Measurements from ENCODE around the gene NTM. TPM values are rescaled to one million over a fixed set of nuclear protein-coding genes. Genes with fewer than 3 reads are reported as not detected.
A peak's percentile ranks its signal among the peaks of the same experiment; 100 is the strongest.

Gene NTM
- polyA plus RNA-seq, 1 donor from 2014 or later, result 39.4 TPM

DNA sequence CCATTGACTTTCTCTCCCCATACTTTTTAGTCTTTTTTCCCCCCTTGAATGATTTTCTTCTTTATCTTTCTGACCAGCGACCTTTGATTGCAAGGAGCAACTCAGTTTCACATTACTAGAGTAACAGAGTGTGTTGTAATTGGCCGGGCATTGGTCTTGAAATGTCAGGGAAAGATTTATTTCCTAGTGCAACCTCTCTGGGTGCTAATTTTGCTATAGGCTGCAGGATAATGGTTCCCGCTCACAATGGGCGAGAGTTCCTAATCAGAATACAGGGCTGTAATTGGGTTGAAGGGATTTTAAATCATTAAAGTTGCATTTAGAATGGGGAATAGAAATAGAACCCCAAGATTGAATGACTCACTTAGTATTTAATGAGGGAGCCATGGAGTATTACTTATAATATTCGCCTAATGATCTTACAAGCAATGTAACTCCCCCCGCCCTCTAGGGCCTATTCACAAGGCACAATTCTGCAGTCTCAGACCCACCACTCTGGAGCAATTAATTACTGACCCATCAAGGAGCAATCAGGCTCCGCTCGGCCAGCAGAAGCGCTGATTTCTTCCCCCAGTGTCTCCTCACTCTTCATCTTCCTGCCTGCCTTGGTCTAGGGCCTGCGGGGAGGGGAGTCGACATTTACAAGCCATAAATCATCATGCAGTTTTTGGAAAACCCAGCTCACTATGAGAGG is 725.9 kb downstream of the NTM start:
- Histone ChIP-seq H3K9me3 (ENCODE audit: low read length) (no peaks in the 10 kb centered on the region), H3K9me2 (ENCODE audit: insufficient read depth, low read length) (no peaks in the 10 kb centered on the region), H3K79me2 (replicated peaks; ENCODE audit: insufficient read depth, low read length) (no peaks in the 10 kb centered on the region), H3K36me3 (ENCODE audit: insufficient read depth, low read length) (no peaks in the 10 kb centered on the region), H3F3A (ENCODE audit: insufficient read depth, low read length, poor library complexity, severe bottlenecking) (no peaks in the 10 kb centered on the region), H3K9ac (ENCODE audit: low read length) (no peak overlapping the region), H3K4me2 (ENCODE audit: low read length) (no peak overlapping the region), H3K4me3 (ENCODE audit: low read length) (no peak overlapping the region), H2AFZ (ENCODE audit: low read depth, low read length) (no peak overlapping the region), H3K27ac (ENCODE audit: low read length) (no peak overlapping the region), H4K20me1 (ENCODE audit: insufficient read depth) (no peaks in the 10 kb centered on the region), H3K27me3 (ENCODE audit: insufficient read depth, low read depth, low read length) (no peaks in the 10 kb centered on the region)
- TF ChIP-seq SMC3 (conservative IDR thresholded peaks at IDR 0.05; ENCODE audit: poor library complexity) (no peak), RAD21 (conservative IDR thresholded peaks at IDR 0.05) (no peak), MXI1 (conservative IDR thresholded peaks at IDR 0.05; ENCODE audit: poor library complexity, severe bottlenecking) (no peak), EZH2 (IDR thresholded peaks at IDR 0.05; ENCODE audit: borderline replicate concordance, insufficient read depth, low read length, poor library complexity, severe bottlenecking) (no peak), EP300 (conservative IDR thresholded peaks at IDR 0.05; ENCODE audit: poor library complexity, severe bottlenecking) (no peak), POLR2AphosphoS5 (IDR thresholded peaks at IDR 0.05) (no peak), TAF1 (IDR thresholded peaks at IDR 0.05; ENCODE audit: low read depth) (no peak)
- TF ChIP-seq, protein P1, sequence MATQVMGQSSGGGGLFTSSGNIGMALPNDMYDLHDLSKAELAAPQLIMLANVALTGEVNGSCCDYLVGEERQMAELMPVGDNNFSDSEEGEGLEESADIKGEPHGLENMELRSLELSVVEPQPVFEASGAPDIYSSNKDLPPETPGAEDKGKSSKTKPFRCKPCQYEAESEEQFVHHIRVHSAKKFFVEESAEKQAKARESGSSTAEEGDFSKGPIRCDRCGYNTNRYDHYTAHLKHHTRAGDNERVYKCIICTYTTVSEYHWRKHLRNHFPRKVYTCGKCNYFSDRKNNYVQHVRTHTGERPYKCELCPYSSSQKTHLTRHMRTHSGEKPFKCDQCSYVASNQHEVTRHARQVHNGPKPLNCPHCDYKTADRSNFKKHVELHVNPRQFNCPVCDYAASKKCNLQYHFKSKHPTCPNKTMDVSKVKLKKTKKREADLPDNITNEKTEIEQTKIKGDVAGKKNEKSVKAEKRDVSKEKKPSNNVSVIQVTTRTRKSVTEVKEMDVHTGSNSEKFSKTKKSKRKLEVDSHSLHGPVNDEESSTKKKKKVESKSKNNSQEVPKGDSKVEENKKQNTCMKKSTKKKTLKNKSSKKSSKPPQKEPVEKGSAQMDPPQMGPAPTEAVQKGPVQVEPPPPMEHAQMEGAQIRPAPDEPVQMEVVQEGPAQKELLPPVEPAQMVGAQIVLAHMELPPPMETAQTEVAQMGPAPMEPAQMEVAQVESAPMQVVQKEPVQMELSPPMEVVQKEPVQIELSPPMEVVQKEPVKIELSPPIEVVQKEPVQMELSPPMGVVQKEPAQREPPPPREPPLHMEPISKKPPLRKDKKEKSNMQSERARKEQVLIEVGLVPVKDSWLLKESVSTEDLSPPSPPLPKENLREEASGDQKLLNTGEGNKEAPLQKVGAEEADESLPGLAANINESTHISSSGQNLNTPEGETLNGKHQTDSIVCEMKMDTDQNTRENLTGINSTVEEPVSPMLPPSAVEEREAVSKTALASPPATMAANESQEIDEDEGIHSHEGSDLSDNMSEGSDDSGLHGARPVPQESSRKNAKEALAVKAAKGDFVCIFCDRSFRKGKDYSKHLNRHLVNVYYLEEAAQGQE (IDR thresholded peaks at IDR 0.05; ENCODE audit: borderline replicate concordance), result no peak
- TF ChIP-seq, protein P2, sequence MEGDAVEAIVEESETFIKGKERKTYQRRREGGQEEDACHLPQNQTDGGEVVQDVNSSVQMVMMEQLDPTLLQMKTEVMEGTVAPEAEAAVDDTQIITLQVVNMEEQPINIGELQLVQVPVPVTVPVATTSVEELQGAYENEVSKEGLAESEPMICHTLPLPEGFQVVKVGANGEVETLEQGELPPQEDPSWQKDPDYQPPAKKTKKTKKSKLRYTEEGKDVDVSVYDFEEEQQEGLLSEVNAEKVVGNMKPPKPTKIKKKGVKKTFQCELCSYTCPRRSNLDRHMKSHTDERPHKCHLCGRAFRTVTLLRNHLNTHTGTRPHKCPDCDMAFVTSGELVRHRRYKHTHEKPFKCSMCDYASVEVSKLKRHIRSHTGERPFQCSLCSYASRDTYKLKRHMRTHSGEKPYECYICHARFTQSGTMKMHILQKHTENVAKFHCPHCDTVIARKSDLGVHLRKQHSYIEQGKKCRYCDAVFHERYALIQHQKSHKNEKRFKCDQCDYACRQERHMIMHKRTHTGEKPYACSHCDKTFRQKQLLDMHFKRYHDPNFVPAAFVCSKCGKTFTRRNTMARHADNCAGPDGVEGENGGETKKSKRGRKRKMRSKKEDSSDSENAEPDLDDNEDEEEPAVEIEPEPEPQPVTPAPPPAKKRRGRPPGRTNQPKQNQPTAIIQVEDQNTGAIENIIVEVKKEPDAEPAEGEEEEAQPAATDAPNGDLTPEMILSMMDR (IDR thresholded peaks at IDR 0.05; ENCODE audit: poor library complexity, severe bottlenecking), result no peak

DNA sequence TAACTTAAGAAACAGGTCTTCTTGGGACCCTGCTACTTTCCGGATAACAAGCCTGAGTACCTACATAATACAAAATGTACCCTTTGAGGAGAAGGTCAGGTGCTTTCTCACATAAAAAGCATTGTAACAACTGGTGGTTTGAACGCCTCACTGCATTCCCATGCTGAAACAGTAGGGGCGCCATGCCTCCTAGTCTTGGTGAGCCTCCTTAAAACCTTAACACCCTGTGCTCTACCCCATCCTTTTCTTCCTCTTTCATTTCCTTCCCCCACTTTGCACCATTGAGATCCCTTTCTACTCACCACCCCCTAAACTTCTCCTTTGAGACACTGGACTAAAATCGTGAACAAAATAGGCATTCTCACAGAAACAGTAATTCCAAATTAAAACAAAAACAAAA is 729.3 kb downstream of the NTM start:
- TF ChIP-seq EP300 (conservative IDR thresholded peaks at IDR 0.05; ENCODE audit: poor library complexity, severe bottlenecking) (no peak), RAD21 (conservative IDR thresholded peaks at IDR 0.05) (peak; percentile 34)
- TF ChIP-seq, protein P2 (IDR thresholded peaks at IDR 0.05; ENCODE audit: poor library complexity, severe bottlenecking), result peak; percentile 52
- no peaks in the 10 kb centered on the region for H3K36me3 ChIP-seq (ENCODE audit: insufficient read depth, low read length)
- H3K27me3 ChIP-seq (ENCODE audit: insufficient read depth, low read depth, low read length), result no peaks in the 10 kb centered on the region
- no peak overlapping the region for H2AFZ ChIP-seq (ENCODE audit: low read depth, low read length)
- no peaks in the 10 kb centered on the region for H3K9me3 ChIP-seq (ENCODE audit: low read length)
- H4K20me1 ChIP-seq (ENCODE audit: insufficient read depth), result no peaks in the 10 kb centered on the region
- peak overlapping the region; percentile 34 for H3K4me3 ChIP-seq (ENCODE audit: low read length)
- H3K4me2 ChIP-seq (ENCODE audit: low read length), result peak overlapping the region; percentile 3
- peak overlapping the region; percentile 48 for H3K9ac ChIP-seq (ENCODE audit: low read length)
- peak overlapping the region; percentile 96 for H3K27ac ChIP-seq (ENCODE audit: low read length)
- no peaks in the 10 kb centered on the region for H3F3A ChIP-seq (ENCODE audit: insufficient read depth, low read length, poor library complexity, severe bottlenecking)
- no peaks in the 10 kb centered on the region for H3K9me2 ChIP-seq (ENCODE audit: insufficient read depth, low read length)
- no peaks in the 10 kb centered on the region for H3K79me2 ChIP-seq (replicated peaks; ENCODE audit: insufficient read depth, low read length)

Data from neural cell (in vitro differentiated cells).